PFSK-1 (cell line): ENCODE measurements around the gene IFT122.

Experiments used
- FOXP2 ChIP-seq: optimal IDR thresholded peaks from 2 replicates; pipeline ENCODE3; 2011; ENCODE audit warnings: borderline replicate concordance, control low read depth, inconsistent platforms; ENCODE audit not compliant: insufficient read depth; ENCODE audit errors: extremely low read length, extremely low read depth
- POLR2AphosphoS5 ChIP-seq: IDR thresholded peaks from 2 replicates; pipeline ENCODE4 v1.6.1; 2012; ENCODE audit warnings: low read depth, mild to moderate bottlenecking, control low read depth, low read length, moderate library complexity
- SIN3A ChIP-seq: IDR thresholded peaks from 2 replicates; pipeline ENCODE4 v1.6.1; 2012; ENCODE audit warnings: mild to moderate bottlenecking, low read length, moderate library complexity, borderline replicate concordance; ENCODE audit not compliant: insufficient read depth
- TAF1 ChIP-seq: IDR thresholded peaks from 2 replicates; pipeline ENCODE4 v1.6.1; 2012; ENCODE audit warnings: low read length, control low read depth, borderline replicate concordance; ENCODE audit not compliant: insufficient read depth
- TF ChIP-seq, protein P1 (sequence below), 2 experiments: IDR thresholded peaks; 2 replicates each; pipeline versions ENCODE4 v1.6.1 to v1.8.0; 2011 to 2012; ENCODE audit warnings: low read depth in 2 of 2, low read length in 2 of 2, control low read depth in 1 of 2, inconsistent platforms in 1 of 2, mild to moderate bottlenecking in 1 of 2, moderate library complexity in 1 of 2; ENCODE audit not compliant: insufficient read depth in 1 of 2

Gene IFT122

DNA sequence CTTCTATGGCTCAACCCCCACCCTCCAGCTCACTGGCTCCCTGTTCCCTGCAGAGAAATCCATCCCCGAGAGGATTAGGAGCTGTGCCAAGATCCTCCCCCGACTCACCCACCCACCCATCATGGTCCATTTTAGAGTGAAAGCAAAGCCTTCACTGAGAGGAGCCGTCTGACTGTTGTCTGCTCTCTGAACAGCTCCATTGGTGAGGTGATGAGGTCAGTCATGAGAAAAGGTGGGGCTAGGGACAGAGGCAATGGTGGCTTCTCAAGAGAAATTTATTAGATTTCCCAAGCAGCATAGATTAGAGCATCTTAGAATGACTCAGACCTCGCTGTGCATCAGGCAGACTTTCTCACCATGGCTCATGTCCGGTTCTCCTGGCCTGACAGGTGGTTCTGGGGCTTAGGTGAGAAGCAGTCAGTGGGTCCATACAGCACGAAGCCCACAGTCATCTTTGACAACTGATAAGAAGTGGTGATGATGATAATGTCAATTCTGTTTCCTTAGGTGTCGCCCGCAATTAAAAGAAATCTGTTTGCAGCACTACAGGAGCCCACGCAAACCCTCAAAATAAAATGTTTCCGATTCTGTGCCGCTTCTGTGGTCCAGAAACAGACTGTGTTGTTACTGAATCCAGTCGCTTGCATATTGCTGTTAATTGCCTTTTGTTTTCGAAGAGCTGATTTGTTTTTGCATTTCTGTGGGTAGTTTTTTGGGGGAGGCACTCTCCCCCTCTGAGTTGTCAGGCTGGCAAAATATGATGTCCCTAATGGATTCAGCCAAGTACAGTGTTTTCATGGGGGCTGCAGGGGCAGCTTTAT is 63.7 kb downstream of the IFT122 start:
- no peak for TF ChIP-seq TAF1
- TF ChIP-seq, protein P1, sequence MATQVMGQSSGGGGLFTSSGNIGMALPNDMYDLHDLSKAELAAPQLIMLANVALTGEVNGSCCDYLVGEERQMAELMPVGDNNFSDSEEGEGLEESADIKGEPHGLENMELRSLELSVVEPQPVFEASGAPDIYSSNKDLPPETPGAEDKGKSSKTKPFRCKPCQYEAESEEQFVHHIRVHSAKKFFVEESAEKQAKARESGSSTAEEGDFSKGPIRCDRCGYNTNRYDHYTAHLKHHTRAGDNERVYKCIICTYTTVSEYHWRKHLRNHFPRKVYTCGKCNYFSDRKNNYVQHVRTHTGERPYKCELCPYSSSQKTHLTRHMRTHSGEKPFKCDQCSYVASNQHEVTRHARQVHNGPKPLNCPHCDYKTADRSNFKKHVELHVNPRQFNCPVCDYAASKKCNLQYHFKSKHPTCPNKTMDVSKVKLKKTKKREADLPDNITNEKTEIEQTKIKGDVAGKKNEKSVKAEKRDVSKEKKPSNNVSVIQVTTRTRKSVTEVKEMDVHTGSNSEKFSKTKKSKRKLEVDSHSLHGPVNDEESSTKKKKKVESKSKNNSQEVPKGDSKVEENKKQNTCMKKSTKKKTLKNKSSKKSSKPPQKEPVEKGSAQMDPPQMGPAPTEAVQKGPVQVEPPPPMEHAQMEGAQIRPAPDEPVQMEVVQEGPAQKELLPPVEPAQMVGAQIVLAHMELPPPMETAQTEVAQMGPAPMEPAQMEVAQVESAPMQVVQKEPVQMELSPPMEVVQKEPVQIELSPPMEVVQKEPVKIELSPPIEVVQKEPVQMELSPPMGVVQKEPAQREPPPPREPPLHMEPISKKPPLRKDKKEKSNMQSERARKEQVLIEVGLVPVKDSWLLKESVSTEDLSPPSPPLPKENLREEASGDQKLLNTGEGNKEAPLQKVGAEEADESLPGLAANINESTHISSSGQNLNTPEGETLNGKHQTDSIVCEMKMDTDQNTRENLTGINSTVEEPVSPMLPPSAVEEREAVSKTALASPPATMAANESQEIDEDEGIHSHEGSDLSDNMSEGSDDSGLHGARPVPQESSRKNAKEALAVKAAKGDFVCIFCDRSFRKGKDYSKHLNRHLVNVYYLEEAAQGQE (IDR thresholded peaks at IDR 0.05; ENCODE audit: insufficient read depth in 1 of 2, low read depth in 2 of 2, low read length in 2 of 2) = no peak
- no peak for TF ChIP-seq FOXP2
- no peak for TF ChIP-seq POLR2AphosphoS5
- no peak for TF ChIP-seq SIN3A

DNA sequence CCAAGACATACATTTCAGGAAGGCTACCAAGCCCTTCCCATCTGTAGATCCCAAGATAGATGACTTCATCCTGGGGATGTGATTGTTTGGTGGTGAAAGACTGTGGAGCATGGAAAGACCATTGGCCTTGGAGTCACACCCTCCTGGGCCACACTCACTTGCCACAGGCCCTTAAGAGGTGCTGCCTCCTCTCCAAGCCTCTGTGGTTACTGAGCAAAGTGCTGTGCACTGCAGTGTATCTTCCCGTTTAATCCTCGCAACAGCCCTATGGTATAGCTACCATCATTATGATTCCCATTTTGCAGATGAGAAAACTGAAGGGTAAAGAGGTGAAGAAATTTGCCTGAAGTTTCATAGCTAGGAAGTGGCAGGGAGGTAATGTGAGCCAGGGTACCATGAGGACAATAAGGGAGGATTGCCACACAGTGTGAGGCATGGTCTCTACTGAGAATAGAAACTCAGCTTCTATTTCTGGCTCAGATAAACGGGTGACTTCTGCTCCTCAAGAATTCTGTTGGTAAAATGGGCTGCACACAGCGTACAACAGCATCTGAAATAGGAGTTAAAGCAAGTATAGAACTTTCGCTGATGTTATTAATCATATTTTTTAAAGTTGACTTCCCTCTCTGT is 64.6 kb downstream of the IFT122 start:
- TF ChIP-seq, protein P1 (IDR thresholded peaks at IDR 0.05; ENCODE audit: insufficient read depth in 1 of 2, low read depth in 2 of 2, low read length in 2 of 2) = no peak
- no peak for TF ChIP-seq POLR2AphosphoS5
- no peak for TF ChIP-seq SIN3A

DNA sequence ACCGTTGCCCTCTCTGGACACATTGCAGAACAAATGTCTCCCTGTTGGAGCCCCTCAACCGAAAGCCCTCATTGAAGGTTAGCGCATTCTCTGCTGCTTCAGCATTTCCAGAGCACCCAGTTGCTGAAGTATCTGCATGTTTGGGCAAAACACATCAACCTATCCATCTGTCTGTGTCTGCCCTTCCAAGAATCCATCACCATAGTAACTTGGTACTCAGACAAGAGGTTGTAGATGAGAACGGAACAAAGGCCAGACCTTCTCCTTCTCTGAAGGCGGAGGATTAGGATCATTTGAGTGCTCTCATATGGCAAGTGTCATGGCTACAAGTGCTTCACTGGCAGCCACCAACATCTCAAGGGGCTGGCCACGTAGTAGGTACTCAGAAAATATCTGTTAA is 65.3 kb downstream of the IFT122 start:
- TF ChIP-seq, protein P1 (IDR thresholded peaks at IDR 0.05; ENCODE audit: insufficient read depth in 1 of 2, low read depth in 2 of 2, low read length in 2 of 2) = no peak
- TF ChIP-seq SIN3A (no peak), POLR2AphosphoS5 (no peak), TAF1 (no peak), FOXP2 (no peak)

DNA sequence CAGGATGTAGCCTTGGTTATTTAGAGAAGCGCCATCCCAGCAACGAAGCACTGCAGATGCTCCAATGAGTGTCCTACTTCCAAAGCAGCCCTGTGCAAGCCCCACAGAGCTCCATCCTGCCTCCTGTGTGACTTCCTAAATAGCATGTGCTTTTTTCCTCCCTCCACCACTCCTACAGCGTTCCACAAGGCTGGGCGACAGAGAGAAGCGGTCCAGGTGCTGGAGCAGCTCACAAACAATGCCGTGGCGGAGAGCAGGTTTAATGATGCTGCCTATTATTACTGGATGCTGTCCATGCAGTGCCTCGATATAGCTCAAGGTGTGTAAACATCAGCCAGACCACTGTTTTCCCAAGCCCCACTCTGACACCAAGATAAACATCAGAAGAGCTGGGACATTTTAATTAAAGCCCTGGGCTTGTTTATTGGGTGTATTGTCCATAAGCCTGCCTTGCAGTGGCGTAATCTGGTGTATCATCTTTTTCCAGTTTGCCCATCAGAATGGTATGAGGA is 66.3 kb downstream of the IFT122 start:
- no peak for TF ChIP-seq SIN3A
- TF ChIP-seq POLR2AphosphoS5 = no peak
- no peak for TF ChIP-seq FOXP2
- TF ChIP-seq, protein P1 (IDR thresholded peaks at IDR 0.05; ENCODE audit: insufficient read depth in 1 of 2, low read depth in 2 of 2, low read length in 2 of 2) = no peak
- TF ChIP-seq TAF1 = no peak
